HG03139 (cell line): ENCODE data around the gene NDUFS3.
"Not testable (repeated sequence)": the region's sequence is repeated elsewhere in the genome, so short reads cannot be mapped to it uniquely, and the experiment has no call there.

Experiments used
- ATAC-seq: cut with Tn5 transposase; IDR thresholded peaks from one replicate; pipeline ENCODE4 v1.9.1; 2021; ENCODE audit not compliant: unreplicated experiment

The NDUFS3 gene

DNA sequence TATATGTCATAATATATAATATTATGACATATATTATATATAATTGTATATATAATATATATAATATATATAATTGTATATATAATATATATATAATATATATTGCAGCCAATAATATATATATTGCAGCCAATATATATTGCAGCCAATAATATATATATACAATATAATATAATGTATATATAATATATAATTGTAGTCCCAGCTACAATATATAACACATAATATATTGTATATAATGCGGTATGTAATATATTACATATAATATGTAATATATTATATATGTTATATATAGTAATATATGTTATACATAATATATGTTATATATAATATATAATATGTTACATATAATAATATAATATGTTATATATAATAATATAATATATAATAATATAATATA, 20.2 kb upstream of the NDUFS3 start:
- no peak for ATAC-seq

DNA sequence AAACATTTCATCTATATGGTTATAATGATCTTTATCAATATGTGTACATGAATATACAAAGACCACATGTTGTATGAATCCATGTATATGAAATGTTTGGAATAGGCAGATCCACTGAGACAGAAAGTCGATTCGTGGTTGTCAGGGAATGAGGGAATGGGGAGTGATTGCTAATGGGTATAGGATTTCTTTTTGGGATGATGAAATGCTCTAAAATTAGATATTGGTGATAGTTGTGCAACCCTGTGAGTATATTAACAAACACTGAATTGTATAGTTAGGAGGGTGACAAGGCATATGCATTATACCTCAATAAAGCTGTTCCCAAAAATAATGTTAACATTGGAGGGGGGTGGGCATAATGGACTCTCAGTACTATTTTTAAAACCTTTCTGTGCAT, 18.4 kb upstream of the NDUFS3 start:
- no peak for ATAC-seq

DNA sequence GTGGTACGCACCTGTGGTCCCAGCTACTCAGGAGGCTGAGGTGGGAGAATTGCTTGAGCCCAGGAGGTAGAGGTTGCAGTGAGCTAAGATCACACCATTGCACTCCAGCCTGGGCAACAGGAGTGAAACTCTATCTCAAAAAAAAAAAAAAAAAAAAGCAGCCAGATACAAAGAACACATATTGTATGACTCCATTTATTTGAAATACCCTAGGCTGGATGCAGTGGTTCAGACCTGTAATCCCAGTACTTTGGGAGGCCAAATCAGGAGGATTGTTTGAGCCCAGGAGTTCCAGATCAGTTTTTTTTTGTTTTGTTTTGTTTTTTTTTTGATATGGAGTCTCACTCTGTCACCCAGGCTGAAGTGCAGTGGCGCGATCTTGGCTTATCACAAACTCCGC, 16.5 kb upstream of the NDUFS3 start:
- not testable (repeated sequence) for ATAC-seq

DNA sequence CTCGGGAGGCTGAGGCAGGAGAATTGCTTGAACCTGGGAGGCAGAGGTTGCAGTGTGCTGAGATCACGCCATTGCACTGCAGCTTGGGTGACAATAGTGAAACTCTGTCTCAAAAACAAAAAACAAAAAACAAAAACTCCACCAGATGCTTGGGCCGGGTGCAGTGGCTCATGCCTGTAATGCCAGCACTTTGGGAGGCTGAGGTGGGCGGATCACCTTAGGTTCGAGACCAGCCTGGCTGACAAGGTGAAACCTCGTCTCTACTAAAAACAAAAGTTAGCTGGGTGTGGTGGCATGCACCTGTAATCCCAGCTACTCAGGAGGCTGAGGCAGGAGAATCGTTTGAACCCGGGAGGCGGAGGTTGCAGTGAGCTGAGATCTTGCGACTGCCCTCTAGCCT, 14.5 kb upstream of the NDUFS3 start:
- not testable (repeated sequence) for ATAC-seq

DNA sequence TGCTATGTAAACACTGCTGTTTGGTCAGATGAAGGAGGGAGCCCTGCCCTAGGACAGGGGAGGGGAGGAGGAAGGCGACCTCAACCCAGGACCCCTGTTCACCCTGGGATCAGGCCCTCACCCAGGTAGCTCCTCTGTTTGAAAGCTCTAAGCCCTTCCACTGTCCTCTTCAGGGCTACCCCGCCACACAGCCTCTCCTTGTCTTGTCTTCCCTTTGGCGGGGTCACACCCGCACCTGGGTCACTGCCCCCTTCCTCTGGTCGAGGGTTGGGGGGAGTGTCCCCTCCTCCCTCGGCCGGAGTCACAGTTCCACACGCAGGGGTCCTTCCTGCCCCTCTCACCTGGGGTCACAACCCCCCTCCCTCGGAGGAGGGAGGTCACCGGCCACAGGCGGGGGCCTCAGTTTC, 13.9 kb upstream of the NDUFS3 start:
- peak; percentile 22 for ATAC-seq

DNA sequence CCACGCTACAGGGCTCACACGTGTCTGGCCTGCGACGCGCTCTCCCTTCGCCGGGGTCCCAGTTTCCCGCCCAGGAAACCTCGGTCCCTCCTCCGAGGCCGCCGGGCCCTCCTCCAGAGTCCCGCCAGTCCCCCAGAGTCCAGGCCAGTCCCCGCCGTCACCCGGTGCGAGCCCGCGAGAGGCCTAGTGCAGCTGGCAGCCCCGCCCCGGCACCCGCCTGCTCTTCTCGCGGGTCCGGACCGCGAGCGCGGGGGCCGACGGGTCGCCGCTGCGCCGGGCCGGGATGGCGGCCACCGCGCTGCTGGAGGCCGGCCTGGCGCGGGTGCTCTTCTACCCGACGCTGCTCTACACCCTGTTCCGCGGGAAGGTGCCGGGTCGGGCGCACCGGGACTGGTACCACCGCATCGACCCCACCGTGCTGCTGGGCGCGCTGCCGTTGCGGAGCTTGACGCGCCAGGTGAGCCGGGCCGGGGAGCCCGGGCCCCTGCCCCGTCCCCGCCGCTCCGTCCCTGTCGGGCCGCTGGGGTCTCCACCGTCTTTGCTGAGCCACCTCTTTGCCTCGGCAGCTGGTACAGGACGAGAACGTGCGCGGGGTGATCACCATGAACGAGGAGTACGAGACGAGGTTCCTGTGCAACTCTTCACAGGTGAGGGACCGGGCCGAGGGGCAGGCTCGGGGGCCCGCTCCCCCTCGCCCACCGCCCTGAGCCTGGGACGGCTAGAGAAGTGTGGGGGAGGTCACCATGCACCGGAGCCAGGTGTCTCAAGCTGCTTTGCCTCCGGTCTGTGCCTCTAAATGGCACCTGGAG, 13.3 kb upstream of the NDUFS3 start, which contains the start of gene PTPMT1:
Gene PTPMT1, plus strand, starts transcription at position 260 of the 809 bp plus-strand sequence. Its CDS starts 24 bp downstream, at position 284.
- peak; percentile 79 for ATAC-seq

DNA sequence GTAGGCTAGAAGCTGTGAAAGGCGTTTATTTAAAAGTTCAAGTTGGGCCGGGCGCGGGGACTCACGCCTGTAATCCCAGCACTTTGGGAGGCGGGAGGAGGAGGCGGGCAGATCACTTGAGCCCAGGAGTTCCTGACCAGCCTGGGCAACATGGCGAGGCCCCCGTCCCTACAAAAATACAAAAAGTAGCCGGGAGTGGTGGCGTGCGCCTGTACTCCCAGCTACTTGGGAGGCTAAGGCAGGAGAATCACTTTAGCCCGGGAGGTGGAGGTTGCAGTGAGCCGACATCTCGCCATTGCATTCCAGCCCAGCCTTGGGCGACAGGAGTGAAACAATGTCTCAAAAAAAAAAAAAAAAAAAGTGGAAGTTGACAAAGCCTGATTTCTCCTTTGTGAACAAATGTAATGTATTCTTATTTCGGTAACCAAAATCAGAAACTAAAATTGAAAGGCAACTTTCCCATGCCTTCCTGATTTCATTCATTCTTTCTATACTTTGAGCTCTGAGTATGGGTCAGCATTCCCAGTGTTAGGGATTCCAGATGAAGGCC, 12.7 kb upstream of the NDUFS3 start:
- ATAC-seq, result no peak

DNA sequence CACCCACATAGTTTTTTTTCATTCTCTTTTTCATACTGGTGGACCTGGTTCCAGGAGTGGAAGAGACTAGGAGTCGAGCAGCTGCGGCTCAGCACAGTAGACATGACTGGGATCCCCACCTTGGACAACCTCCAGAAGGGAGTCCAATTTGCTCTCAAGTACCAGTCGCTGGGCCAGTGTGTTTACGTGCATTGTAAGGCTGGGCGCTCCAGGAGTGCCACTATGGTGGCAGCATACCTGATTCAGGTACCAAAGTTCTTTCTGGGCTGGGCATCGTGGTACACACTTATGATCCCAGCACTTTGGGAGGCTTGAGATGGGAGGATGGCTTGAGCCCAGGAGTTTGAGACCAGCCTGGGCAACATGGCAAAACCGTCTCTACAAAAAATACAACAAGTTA, 9.2 kb upstream of the NDUFS3 start:
- no peak for ATAC-seq

DNA sequence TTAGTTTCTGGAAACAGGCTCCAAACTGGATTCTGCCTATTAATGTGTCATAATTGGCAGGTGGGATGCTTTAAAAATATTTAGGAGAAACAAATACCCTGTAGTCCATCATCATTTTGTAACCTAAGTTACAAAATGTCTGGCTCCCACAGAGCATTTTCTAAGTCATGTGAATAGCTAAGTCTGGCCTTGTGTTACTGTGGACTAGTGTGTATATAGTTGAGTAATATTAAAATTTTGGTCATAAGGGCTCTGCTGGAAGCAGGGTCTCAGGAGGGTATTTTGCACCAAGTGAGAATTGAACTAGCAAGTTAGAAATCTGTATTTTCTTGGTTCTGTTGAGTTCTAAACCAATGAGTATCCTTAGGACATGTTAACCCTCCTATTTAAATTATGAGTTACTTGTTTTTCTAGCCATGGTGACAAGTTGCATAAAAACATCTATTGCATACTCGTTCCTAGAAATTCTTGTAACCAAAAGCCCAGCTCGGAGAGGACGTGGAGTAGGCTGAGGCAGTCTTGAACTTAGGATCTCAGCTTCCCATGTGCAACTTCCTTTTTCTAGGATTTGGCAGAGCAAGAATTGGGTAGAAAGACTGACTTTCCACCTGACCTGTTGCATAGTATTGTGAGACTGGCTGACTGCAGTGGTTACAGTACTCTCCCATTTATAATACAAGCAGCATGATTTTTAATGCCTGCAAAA, 8.1 kb upstream of the NDUFS3 start:
- ATAC-seq, result no peak

DNA sequence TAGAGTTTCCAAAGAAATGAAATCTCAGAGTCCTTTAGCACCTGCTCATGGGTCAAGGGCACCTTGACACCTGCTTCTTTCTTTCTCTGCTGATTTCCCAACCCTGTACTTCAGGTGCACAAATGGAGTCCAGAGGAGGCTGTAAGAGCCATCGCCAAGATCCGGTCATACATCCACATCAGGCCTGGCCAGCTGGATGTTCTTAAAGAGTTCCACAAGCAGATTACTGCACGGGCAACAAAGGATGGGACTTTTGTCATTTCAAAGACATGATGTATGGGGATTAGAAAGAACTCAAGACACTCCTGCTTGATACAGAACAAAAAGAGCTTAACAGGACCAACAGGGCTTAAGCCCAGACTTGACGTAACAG, 7.5 kb upstream of the NDUFS3 start:
- ATAC-seq, result no peak

DNA sequence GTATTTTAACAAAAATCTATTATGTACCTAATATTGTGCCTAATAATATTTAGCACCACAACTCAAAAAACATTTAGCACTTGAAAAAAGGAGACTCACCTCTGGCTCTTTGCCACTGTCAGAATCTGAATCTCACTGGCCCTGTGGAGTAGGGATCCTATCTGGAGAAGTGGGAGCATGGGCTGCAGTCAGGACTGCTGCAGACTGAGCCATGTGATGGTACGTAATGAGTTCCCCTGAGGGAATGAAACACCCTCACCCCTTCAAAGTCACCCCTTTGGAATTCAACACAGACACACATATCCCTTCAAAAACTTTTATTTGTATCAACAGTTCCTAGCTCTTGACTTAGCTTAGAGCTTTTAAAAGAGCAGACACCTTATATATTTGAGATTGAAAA, 7.0 kb upstream of the NDUFS3 start:
- ATAC-seq, result no peak

DNA sequence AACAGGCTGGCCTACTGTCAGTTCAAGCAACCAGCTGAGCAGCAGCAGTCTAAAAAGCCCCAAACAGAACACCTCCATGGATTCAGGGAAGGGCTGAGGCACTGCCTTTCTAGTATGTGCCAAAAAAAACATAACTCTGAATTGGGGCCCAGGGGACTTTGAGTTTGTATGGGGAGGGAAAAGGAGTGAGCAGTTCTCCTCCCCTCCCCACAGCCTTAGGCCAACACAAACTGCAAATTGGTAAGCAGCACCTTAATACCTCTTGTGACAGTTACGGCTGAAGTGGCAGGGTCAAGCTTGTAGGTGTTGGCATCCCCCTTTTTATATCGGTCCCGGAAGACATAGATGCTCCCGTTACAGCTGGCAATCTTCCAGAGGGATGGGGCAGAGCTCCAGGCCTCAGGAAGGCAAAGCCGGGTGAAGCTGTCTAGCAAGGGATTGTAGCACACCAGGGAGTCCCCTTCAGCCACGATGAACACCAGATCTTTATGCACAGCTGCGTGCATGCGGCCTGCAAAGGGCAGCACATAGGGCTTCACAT, 6.1 kb upstream of the NDUFS3 start:
- ATAC-seq, result no peak

DNA sequence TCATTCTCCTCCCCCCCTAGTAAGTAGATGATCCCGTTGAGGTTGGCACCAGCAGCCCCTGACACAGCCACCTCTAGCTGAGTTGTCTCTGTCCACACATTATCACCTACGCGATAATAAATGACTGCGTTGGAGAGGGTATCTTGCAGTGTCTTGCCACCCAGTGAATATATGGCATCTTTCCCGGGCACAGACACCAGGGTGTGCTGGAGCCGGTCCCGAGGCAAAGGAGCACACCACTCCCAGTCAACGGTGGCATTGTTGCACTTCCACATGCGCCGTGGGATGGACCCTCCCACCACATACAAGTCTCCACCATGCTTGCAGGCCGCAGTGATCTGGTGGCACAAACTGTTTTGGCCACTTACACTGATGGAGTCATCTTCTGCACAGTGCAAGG, 5.6 kb upstream of the NDUFS3 start:
- no peak for ATAC-seq

DNA sequence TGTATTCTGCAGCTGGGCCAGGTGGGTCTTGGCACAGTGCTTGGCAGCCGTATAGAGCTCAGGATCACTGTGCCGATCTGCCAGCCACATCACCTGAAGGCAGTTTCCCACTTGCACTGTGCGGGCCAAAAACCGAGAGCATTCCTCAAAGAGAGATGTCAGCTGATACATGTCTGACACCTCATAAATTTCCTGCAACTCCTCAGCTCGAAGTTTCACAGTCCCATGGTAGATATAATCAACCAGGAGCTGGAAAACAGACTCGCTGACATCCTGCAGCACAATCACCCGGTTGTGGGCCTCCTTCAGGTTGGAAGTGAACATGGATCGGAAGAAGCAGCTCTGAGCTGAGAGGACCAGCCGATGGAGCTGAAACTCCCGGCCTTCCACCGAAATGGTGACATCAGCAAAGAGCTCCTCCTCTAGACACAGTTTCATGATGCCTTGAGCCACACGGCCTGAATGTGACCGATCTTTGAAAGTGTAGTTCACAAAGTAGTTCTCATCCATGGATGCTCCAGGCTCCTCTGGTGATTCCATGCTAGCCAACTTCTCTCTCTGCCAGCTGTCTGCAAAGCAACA, 1.3 kb upstream of the NDUFS3 start:
- no peak for ATAC-seq

DNA sequence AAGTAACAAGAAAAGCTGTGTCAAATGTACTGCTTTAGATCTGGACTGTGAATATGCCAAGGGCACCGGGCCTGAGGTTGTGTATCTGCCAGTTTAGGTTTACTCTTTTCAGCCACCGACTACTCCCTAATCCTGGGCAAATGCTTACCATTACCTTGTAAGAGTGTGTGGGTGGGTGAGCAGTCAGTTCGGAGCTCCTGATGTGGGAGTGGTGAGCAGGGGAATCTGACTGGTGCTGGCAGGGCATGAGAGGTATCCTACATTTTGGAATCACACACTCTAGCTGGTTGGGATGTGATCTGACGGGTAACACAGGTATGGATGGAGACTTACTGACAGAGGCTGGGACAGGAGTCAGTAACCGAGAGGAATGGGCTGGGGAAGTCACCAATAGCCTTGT, 5.0 kb downstream of the NDUFS3 start:
- no peak for ATAC-seq

DNA sequence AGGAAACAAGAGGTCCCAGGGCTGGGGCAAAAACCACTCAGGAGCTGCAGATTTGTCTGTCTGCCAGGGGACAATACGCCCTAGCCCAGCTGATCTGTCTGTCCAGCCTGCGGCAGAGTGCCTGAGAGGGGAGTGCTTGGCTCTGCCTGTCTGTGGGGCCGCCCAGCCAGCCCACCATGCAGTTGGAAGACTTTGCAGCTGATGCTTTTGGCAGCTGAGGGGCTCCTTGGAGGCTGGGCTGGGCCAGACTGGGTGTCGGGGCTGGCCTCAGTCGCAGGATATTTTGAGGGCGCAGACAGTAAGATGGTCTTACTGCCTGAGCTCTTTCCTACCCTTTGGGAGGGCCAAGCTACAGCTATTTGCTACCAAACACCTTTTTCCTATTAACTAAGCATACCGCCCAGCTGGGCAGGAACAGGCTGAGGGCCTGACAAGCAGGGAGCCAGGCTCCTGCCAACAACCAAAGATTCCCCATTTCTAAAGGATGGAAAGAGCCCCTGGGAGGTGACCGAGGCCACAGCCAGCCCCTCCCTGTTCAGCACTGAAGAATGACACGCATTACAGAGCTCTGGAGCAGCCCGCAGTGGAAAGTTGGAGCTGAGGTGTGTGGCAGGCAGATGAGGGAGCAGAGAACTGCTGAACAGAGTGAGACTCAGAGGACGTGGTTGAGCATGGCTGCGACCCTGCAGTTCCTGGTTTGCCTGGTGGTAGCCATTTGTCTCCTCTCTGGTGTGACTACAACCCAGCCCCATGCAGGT, 7.4 kb downstream of the NDUFS3 start, which contains the start of gene FAM180B:
Gene FAM180B, plus strand, starts transcription at position 581 of the 758 bp plus-strand sequence. Its CDS starts 91 bp downstream, at position 672.
- ATAC-seq, result no peak

DNA sequence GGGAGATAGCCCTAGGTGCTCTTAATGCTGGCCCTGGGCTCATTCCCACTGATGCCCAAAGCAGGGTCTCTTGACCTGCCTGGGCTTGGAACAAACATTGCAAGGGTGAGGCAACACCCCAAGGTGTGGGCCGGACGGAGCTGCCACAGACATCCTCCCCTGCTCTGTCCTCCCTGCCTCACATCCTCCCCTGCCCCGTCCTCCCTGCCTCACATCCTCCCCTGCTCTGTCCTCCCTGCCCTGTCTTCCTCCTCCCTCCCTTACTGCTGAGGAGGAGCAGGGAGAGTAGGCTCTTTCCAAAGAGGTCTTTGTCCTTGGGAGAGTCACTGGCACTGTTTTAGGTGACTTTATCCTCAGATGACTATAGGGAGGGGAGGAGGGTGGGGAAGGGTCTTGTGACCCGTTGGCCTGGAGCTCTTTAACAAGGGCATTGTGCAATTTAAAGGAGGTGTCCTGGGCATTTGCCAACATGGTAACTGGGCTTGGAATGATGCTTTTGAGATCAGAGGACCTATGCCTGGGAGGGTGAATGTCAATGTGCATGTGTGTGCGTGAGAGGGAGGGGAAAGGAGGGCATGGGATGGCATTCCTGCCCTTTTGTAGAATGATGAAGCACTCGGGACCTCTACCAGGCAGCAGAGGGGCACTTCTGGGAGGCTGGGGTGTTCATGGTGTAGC, 8.3 kb downstream of the NDUFS3 start:
- no peak for ATAC-seq

DNA sequence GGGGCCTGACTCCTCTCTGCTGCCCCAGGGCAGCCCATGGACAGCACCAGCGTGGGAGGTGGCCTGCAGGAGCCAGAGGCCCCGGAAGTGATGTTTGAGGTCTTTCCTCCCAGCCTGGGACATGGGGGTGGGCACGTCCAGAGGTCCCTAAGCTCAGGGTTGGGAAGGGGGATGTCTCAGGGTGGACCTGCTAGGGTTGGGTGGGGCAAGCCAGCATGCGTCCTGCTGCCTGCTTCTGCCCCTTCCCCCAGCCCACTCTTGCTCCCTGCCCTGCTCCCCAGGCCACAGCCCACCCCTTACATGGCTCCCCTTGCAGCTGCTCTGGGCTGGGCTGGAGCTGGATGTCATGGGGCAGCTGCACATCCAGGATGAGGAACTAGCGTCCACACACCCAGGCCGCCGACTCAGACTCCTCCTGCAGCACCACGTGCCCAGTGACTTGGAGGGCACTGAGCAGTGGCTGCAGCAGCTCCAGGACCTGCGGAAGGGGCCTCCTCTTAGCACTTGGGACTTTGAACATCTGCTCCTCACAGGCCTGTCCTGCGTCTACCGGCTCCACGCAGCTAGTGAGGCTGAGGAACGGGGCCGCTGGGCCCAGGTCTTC, 9.0 kb downstream of the NDUFS3 start:
- no peak for ATAC-seq

DNA sequence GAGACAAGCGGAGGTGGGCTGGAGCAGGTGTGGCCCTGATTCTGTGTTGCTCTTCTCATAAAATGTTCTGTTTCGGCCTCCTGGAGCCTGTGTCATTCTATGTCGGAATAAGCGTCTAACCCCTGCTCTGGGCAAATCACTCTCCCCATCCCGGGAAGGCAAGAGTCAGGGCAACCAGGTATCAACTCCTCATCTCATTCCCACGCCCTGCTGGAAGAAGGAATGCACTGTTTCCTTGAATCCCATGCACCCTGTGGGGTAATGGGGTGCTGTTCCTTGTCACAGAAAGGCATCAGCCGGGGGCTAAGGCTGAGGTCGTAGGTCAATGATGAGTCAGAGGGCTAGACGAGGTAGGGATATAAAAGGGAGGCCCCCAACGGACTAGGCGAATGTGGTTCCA, 10.2 kb downstream of the NDUFS3 start:
- ATAC-seq, result no peak

DNA sequence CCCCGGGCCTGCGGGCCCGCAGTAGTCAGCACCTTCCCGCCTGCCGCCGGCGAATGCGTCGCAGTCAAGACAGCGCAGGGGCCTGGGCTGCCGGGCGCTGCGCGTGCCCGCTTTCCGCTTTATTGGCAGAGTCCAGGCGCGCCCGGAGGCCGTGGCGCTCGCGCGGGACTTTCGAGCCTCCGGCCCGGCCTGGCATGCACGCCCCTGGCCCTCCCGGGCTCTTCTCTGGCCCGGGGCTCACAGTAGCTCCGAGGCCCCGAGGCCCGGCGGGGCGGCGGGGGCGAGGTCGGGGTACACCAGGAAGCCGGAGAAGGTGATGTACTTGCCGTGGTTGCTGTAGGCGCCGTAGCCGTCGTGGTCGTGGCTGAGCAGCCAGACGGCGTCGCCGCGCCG, 10.7 kb downstream of the NDUFS3 start:
- no peak for ATAC-seq
